BJ (cell line): ENCODE measurements around the gene OR6C74. TPM values are rescaled to one million over a fixed set of nuclear protein-coding genes. Genes with fewer than 3 reads are reported as not detected.

ENCODE experiments used
- CTCF ChIA-PET: fragments of 350-600 bp; formaldehyde crosslinking; extraction: SDS; loops from one replicate; lab custom pipeline; 2021; ENCODE audit warnings: antibody characterized with exemption, inconsistent platforms; lab: Yijun Ruan, JAX
- POLR2A ChIA-PET: fragments of 300-600 bp; sonication (Branson Sonifier 250); formaldehyde crosslinking; extraction: SDS; loops from one replicate; lab custom pipeline; 2021; ENCODE audit warnings: antibody characterized with exemption; lab: Charles Lee
- DNase-seq: peaks from one replicate; pipeline ENCODE4 v3.0.0-alpha.2; 2011; ENCODE audit warnings: low read depth
- H3K27me3 ChIP-seq: 2 replicates; pipeline ENCODE4 v1.6.0; 2011; ENCODE audit warnings: low read length; ENCODE audit not compliant: control insufficient read depth, insufficient read depth
- H3K36me3 ChIP-seq: 2 replicates; pipeline ENCODE4 v1.5.1; 2011; ENCODE audit warnings: low read length; ENCODE audit not compliant: control insufficient read depth, insufficient read depth
- H3K4me3 ChIP-seq: 2 replicates; pipeline ENCODE4 v1.5.1; 2011; ENCODE audit warnings: low read depth, mild to moderate bottlenecking, control low read depth, low read length
- polyA plus RNA-seq: library from polyadenylated mRNA; depleted of rRNA; stranded (reverse); fragments of >200 nt; gene quantifications from 2 replicates; pipeline ENCODE4 v1.2.3, GENCODE V29; 2011; rRNA removed
- TF ChIP-seq, protein P1 (sequence below): IDR thresholded peaks from 2 replicates; pipeline ENCODE4 v1.5.1; 2011; ENCODE audit warnings: low read depth, mild to moderate bottlenecking, control low read depth, inconsistent platforms, low read length, moderate library complexity; ENCODE audit not compliant: insufficient read depth

OR6C74 gene
- polyA plus RNA-seq, 1 experiment = not detected

DNA sequence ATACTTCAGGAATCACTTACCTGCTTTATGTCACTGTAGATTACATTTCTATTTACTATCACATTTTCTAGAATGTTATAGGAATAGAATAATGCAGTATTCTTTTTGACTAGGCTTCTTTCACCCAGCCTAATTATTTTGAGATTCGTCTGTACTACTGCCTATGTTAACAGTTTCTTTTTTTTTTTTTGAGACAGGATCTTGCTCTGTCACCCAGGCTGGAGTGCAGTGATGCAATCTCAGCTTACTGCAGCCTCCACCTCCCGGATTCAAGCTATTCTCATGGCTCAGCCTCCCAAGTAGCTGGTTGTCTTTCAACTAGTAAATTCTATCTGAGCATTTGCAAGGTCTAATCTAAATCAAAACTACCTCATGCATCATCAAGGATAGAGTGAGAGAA lies 45.6 kb downstream of the OR6C74 start:
- no peaks in the 10 kb centered on the region for H3K27me3 ChIP-seq
- DNase-seq = no peak
- ChIA-PET POLR2A (no interaction called here), CTCF (no interaction called here)
- no peak overlapping the region for H3K4me3 ChIP-seq
- no peaks in the 10 kb centered on the region for H3K36me3 ChIP-seq
- TF ChIP-seq, protein P1, sequence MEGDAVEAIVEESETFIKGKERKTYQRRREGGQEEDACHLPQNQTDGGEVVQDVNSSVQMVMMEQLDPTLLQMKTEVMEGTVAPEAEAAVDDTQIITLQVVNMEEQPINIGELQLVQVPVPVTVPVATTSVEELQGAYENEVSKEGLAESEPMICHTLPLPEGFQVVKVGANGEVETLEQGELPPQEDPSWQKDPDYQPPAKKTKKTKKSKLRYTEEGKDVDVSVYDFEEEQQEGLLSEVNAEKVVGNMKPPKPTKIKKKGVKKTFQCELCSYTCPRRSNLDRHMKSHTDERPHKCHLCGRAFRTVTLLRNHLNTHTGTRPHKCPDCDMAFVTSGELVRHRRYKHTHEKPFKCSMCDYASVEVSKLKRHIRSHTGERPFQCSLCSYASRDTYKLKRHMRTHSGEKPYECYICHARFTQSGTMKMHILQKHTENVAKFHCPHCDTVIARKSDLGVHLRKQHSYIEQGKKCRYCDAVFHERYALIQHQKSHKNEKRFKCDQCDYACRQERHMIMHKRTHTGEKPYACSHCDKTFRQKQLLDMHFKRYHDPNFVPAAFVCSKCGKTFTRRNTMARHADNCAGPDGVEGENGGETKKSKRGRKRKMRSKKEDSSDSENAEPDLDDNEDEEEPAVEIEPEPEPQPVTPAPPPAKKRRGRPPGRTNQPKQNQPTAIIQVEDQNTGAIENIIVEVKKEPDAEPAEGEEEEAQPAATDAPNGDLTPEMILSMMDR = no peak

Other genes starting within 250 kb of the OR6C74 start
- gene NEUROD4, start 224.6 kb upstream of the OR6C74 start, polyA plus RNA-seq = not detected in 2 replicates
- gene OR9K2, start 118.2 kb upstream of the OR6C74 start, polyA plus RNA-seq = not detected in 2 replicates
- gene OR10A7, start 23.6 kb upstream of the OR6C74 start, polyA plus RNA-seq = not detected in 2 replicates
- gene OR6C6, start 52.0 kb downstream of the OR6C74 start, polyA plus RNA-seq = not detected in 2 replicates
- not detected in 2 replicates for gene OR6C1, start 69.7 kb downstream of the OR6C74 start, polyA plus RNA-seq
- not detected in 2 replicates for gene OR6C3, start 86.1 kb downstream of the OR6C74 start, polyA plus RNA-seq
- not detected in 2 replicates for gene OR6C75, start 118.4 kb downstream of the OR6C74 start, polyA plus RNA-seq
- gene OR6C65, start 155.9 kb downstream of the OR6C74 start, polyA plus RNA-seq = not detected in 2 replicates
- gene OR6C76, start 181.6 kb downstream of the OR6C74 start, polyA plus RNA-seq = not detected in 2 replicates
- gene OR6C2, start 199.5 kb downstream of the OR6C74 start, polyA plus RNA-seq = not detected in 2 replicates
- gene OR6C70, start 225.5 kb downstream of the OR6C74 start, polyA plus RNA-seq = not detected in 2 replicates
- not detected in 2 replicates for gene OR6C68, start 247.8 kb downstream of the OR6C74 start, polyA plus RNA-seq